Activated T-cell treated with anti-CD3 and anti-CD28 coated beads for 4 hours (primary cell): Measurements from ENCODE around the gene FGD4.

Experiments
- DNase-seq: peaks from one replicate; pipeline ENCODE4 v3.0.0-alpha.2; 2020

Gene FGD4

GRCh38 chr12:32413412-32413811 lies 14.1 kb downstream of the FGD4 start:
- no peak for DNase-seq

GRCh38 chr12:32418221-32418620 lies 18.9 kb downstream of the FGD4 start:
- no peak for DNase-seq

GRCh38 chr12:32418903-32419519 lies 19.7 kb downstream of the FGD4 start:
- no peak for DNase-seq

- no peak for DNase-seq
Observed at GRCh38 chr12:32419520-32419960, 20.2 kb downstream of the FGD4 start.

- DNase-seq, result no peak
Observed at GRCh38 chr12:32420356-32420755, 21.0 kb downstream of the FGD4 start.

GRCh38 chr12:32423559-32423958 lies 24.2 kb downstream of the FGD4 start:
- no peak for DNase-seq

- DNase-seq, result no peak
Observed at GRCh38 chr12:32431025-32431424, 31.7 kb downstream of the FGD4 start.

- no peak for DNase-seq
Observed at GRCh38 chr12:32435921-32436705, 36.8 kb downstream of the FGD4 start.

GRCh38 chr12:32437095-32437515 lies 37.7 kb downstream of the FGD4 start:
- DNase-seq, result no peak

- no peak for DNase-seq
Observed at GRCh38 chr12:32440120-32440865, 40.9 kb downstream of the FGD4 start.

GRCh38 chr12:32443491-32443890 lies 44.1 kb downstream of the FGD4 start:
- no peak for DNase-seq

GRCh38 chr12:32444895-32445294 lies 45.5 kb downstream of the FGD4 start:
- no peak for DNase-seq

GRCh38 chr12:32445356-32445755 lies 46.0 kb downstream of the FGD4 start:
- DNase-seq, result no peak

- no peak for DNase-seq
Observed at GRCh38 chr12:32446316-32447119, 47.2 kb downstream of the FGD4 start.

- no peak for DNase-seq
Observed at GRCh38 chr12:32448586-32448985, 49.2 kb downstream of the FGD4 start.

- no peak for DNase-seq
Observed at GRCh38 chr12:32450363-32450762, 51.0 kb downstream of the FGD4 start.

- no peak for DNase-seq
Observed at GRCh38 chr12:32450768-32451167, 51.4 kb downstream of the FGD4 start.

GRCh38 chr12:32451816-32452215 lies 52.5 kb downstream of the FGD4 start:
- DNase-seq, result no peak

GRCh38 chr12:32454075-32454474 lies 54.7 kb downstream of the FGD4 start:
- DNase-seq, result no peak

GRCh38 chr12:32454866-32455265 lies 55.5 kb downstream of the FGD4 start:
- DNase-seq, result no peak

- no peak for DNase-seq
Observed at GRCh38 chr12:32455607-32456071, 56.3 kb downstream of the FGD4 start.

GRCh38 chr12:32457251-32458025 lies 58.1 kb downstream of the FGD4 start:
- DNase-seq, result no peak
